ENCODE data around the gene FETUB. TPM values are rescaled to one million over a fixed set of nuclear protein-coding genes. Genes with fewer than 3 reads are reported as not detected.

FETUB gene
- total and polyA plus RNA-seq, 2 experiments from 2014 or later, result 5.8 to 7.2 TPM

GRCh38 chr3:186612065-186612464, 28.1 kb upstream of the FETUB start:
- H3K9me3 ChIP-seq (ENCODE audit: low read depth), result no peaks in the 10 kb centered on the region
- no peak for DNase-seq (ENCODE audit: low spot score)
- no peaks in the 10 kb centered on the region for H3K36me3 ChIP-seq (replicated peaks; ENCODE audit: insufficient read depth, low read depth)
- no peaks in the 10 kb centered on the region for H3K79me2 ChIP-seq
- no peak overlapping the region for H2AFZ ChIP-seq
- H3K9me2 ChIP-seq (replicated peaks; ENCODE audit: insufficient read depth), result no peaks in the 10 kb centered on the region
- H4K20me1 ChIP-seq (ENCODE audit: insufficient read depth, poor library complexity, severe bottlenecking), result no peaks in the 10 kb centered on the region
- H3K4me2 ChIP-seq, result no peak overlapping the region
- H3K27me3 ChIP-seq, result no peaks in the 10 kb centered on the region
- TF ChIP-seq EZH2 (IDR thresholded peaks at IDR 0.05; ENCODE audit: borderline replicate concordance) (no peak), EZH2phosphoT487 (IDR thresholded peaks at IDR 0.05; ENCODE audit: low read depth, severe bottlenecking, unreplicated experiment) (no peak), CTCF (IDR thresholded peaks at IDR 0.05; ENCODE audit: poor library complexity) (no peak)
- peak overlapping the region; percentile 73 for H3K27ac ChIP-seq
- WGBS (ENCODE audit: low lambda C conversion rate, missing lambda C conversion rate), result 83% methylated on average over 5 of the region's 5 CpGs
- no peak overlapping the region for H3K4me3 ChIP-seq
- peaks cover under 1% of the 10 kb centered on the region for H3K4me1 ChIP-seq (ENCODE audit: insufficient read depth)

GRCh38 chr3:186612721-186613636, 27.2 kb upstream of the FETUB start, which contains the start of gene AHSG:
TSS of gene AHSG (plus strand) at chr3:186613060. CDS start at chr3:186613142, 82 bp downstream.
- no peaks in the 10 kb centered on the region for H4K20me1 ChIP-seq (ENCODE audit: insufficient read depth, poor library complexity, severe bottlenecking)
- TF ChIP-seq CTCF (IDR thresholded peaks at IDR 0.05; ENCODE audit: poor library complexity) (no peak), EZH2phosphoT487 (IDR thresholded peaks at IDR 0.05; ENCODE audit: low read depth, severe bottlenecking, unreplicated experiment) (no peak), EZH2 (IDR thresholded peaks at IDR 0.05; ENCODE audit: borderline replicate concordance) (no peak)
- no peaks in the 10 kb centered on the region for H3K79me2 ChIP-seq
- no peaks in the 10 kb centered on the region for H3K27me3 ChIP-seq
- peak within 1 kb of the TSS; percentile 73 for H3K27ac ChIP-seq
- 74% methylated on average over 7 of the region's 7 CpGs for WGBS (ENCODE audit: low lambda C conversion rate, missing lambda C conversion rate)
- H3K4me3 ChIP-seq, result no peak within 1 kb of the TSS
- DNase-seq (ENCODE audit: low spot score), result peak; percentile 47
- peak within 1 kb of the TSS; percentile 30 for H3K4me2 ChIP-seq
- H3K9me3 ChIP-seq (ENCODE audit: low read depth), result no peaks in the 10 kb centered on the region
- no peaks in the 10 kb centered on the region for H3K36me3 ChIP-seq (replicated peaks; ENCODE audit: insufficient read depth, low read depth)
- no peaks in the 10 kb centered on the region for H3K9me2 ChIP-seq (replicated peaks; ENCODE audit: insufficient read depth)
- no peaks in the 10 kb centered on the region for H3K4me1 ChIP-seq (ENCODE audit: insufficient read depth)
- no peak within 1 kb of the TSS for H2AFZ ChIP-seq

- Histone ChIP-seq H3K9me3 (ENCODE audit: low read depth) (no peaks in the 10 kb centered on the region), H2AFZ (no peak overlapping the region), H3K36me3 (replicated peaks; ENCODE audit: insufficient read depth, low read depth) (no peaks in the 10 kb centered on the region), H3K27ac (peak overlapping the region; percentile 68), H3K79me2 (no peaks in the 10 kb centered on the region), H3K4me3 (no peak overlapping the region), H4K20me1 (ENCODE audit: insufficient read depth, poor library complexity, severe bottlenecking) (no peaks in the 10 kb centered on the region), H3K27me3 (no peaks in the 10 kb centered on the region), H3K4me1 (ENCODE audit: insufficient read depth) (no peaks in the 10 kb centered on the region), H3K4me2 (no peak overlapping the region), H3K9me2 (replicated peaks; ENCODE audit: insufficient read depth) (no peaks in the 10 kb centered on the region)
- no peak for TF ChIP-seq EZH2 (IDR thresholded peaks at IDR 0.05; ENCODE audit: borderline replicate concordance)
- no peak for TF ChIP-seq EZH2phosphoT487 (IDR thresholded peaks at IDR 0.05; ENCODE audit: low read depth, severe bottlenecking, unreplicated experiment)
- no peak for TF ChIP-seq CTCF (IDR thresholded peaks at IDR 0.05; ENCODE audit: poor library complexity)
- 78% methylated on average over 4 of the region's 4 CpGs for WGBS (ENCODE audit: low lambda C conversion rate, missing lambda C conversion rate)
- DNase-seq (ENCODE audit: low spot score), result no peak
Observed at GRCh38 chr3:186613637-186614265, 26.4 kb upstream of the FETUB start.
